ENCODE measurements around the gene ARL14EP. TPM values are rescaled to one million over a fixed set of nuclear protein-coding genes. Genes with fewer than 3 reads are reported as not detected.

The ARL14EP gene
- polyA plus RNA-seq, 2 of the 4 experiments (the other 2 are of a cell fraction), result 17.7 to 58.2 TPM

- POLR2A ChIA-PET, result no interaction called here
- CTCF ChIA-PET, result no interaction called here
Measured at GRCh38 chr11:30317030-30317429, 5.9 kb upstream of the ARL14EP start.

GRCh38 chr11:30321321-30321720, 1.6 kb upstream of the ARL14EP start:
- H3K4me2 ChIP-seq, result no peak overlapping the region
- CTCF ChIA-PET, result interaction anchor here (1.4 kb wide), 1 partner anchor 9 kb away, joined by 4 read pairs; no protein-coding TSS in a partner anchor
- FAIRE-seq (no peak), ATAC-seq (no peak), DNase-seq (ENCODE audit: low read depth in 1 of 2, low spot score in 1 of 2) (no peak)
- H3K27ac ChIP-seq, result no peak overlapping the region
- WGBS (ENCODE audit: missing lambda C conversion rate), result 93% methylated on average over 4 of the region's 4 CpGs
- TF ChIP-seq BCL3 (IDR thresholded peaks at IDR 0.05) (no peak), HMGXB4 (CRISPR knock-in tag; IDR thresholded peaks at IDR 0.05; ENCODE audit: borderline replicate concordance) (no peak), CBX2 (IDR thresholded peaks at IDR 0.05; ENCODE audit: borderline replicate concordance, low read depth) (no peak)
- POLR2A ChIA-PET, result no interaction called here
- no peak overlapping the region for H3K4me3 ChIP-seq
- H3K9me3 ChIP-seq, result no peaks in the 10 kb centered on the region
- H3K4me1 ChIP-seq, result peaks cover 16% of the 10 kb centered on the region

More at GRCh38 chr11:30317030-30317429, 5.9 kb upstream of the ARL14EP start:
- TF ChIP-seq FOSL2 (IDR thresholded peaks at IDR 0.05) (no peak), FOSL2 (CRISPR knock-in tag; IDR thresholded peaks at IDR 0.05) (no peak), ATOH8 (CRISPR knock-in tag; IDR thresholded peaks at IDR 0.05; ENCODE audit: low read depth) (no peak), ESRRA (IDR thresholded peaks at IDR 0.05; ENCODE audit: borderline replicate concordance, low read length) (no peak), GATA3 (IDR thresholded peaks at IDR 0.05; ENCODE audit: borderline replicate concordance) (no peak), USF2 (IDR thresholded peaks at IDR 0.05) (no peak), NR3C1 (IDR thresholded peaks at IDR 0.05) (no peak), CEBPB (IDR thresholded peaks at IDR 0.05) (no peak), MAZ (IDR thresholded peaks at IDR 0.05; ENCODE audit: borderline replicate concordance, low read depth, low read length) (no peak), SREBF2 (IDR thresholded peaks at IDR 0.05) (no peak), HDAC2 (IDR thresholded peaks at IDR 0.05) (no peak), FOSB (CRISPR knock-in tag; IDR thresholded peaks at IDR 0.05) (no peak), JUNB (IDR thresholded peaks at IDR 0.05) (no peak), KDM5A (IDR thresholded peaks at IDR 0.05) (no peak), CHD2 (IDR thresholded peaks at IDR 0.05; ENCODE audit: low read length, partially characterized antibody) (no peak), KDM1A (IDR thresholded peaks at IDR 0.05; ENCODE audit: low read depth) (no peak)
- no peaks in the 10 kb centered on the region for H3K9me3 ChIP-seq
- ATAC-seq (no peak), DNase-seq (ENCODE audit: low read depth in 1 of 2, low spot score in 1 of 2) (no peak), FAIRE-seq (no peak)
- no peak overlapping the region for H3K4me3 ChIP-seq
- no peak overlapping the region for H3K27ac ChIP-seq
- H3K4me2 ChIP-seq, result no peak overlapping the region
- H3K4me1 ChIP-seq, result no peaks in the 10 kb centered on the region
- 0% methylated on average over 2 of the region's 2 CpGs for WGBS (ENCODE audit: missing lambda C conversion rate)

- Histone ChIP-seq H3K4me2 (peak overlapping the region; percentile 71), H3K4me3 (peak overlapping the region; percentile 77), H3K9me3 (no peaks in the 10 kb centered on the region), H3K4me1 (peaks cover 16% of the 10 kb centered on the region), H3K27ac (peak overlapping the region; percentile 63 to 95; a peak in 5 of 6 replicates)
- DNase-seq (ENCODE audit: low read depth in 1 of 2, low spot score in 1 of 2), result no peak
- no peak for ATAC-seq
- POLR2A ChIA-PET, result interaction anchor here (0.5 to 1.5 kb wide), 15 partner anchors 8 to 764 kb away, joined by 3 to 16 read pairs (median 4); no protein-coding TSS in a partner anchor
- CTCF ChIA-PET, result interaction anchor here (1.2 kb wide), 1 partner anchor 13 kb away, joined by 3 read pairs; no protein-coding TSS in a partner anchor
- no peak for TF ChIP-seq FOSL2 (IDR thresholded peaks at IDR 0.05)
- no peak for TF ChIP-seq FOSL2 (CRISPR knock-in tag; IDR thresholded peaks at IDR 0.05)
- TF ChIP-seq MAZ (IDR thresholded peaks at IDR 0.05; ENCODE audit: borderline replicate concordance, low read depth, low read length), result no peak
- no peak for TF ChIP-seq HOXB5 (CRISPR knock-in tag; IDR thresholded peaks at IDR 0.05)
- no peak for TF ChIP-seq ZNF302 (CRISPR knock-in tag; IDR thresholded peaks at IDR 0.05)
- TF ChIP-seq E2F6 (IDR thresholded peaks at IDR 0.05; ENCODE audit: borderline replicate concordance, low read depth), result no peak
- no peak for FAIRE-seq
- 69% methylated on average over 6 of the region's 6 CpGs for WGBS (ENCODE audit: missing lambda C conversion rate)
Measured at GRCh38 chr11:30322191-30322590, 713 bp upstream of the ARL14EP start.
